ENCODE results near the gene NAT16. TPM values are rescaled to one million over a fixed set of nuclear protein-coding genes. Genes with fewer than 3 reads are reported as not detected.

Gene NAT16
- total and polyA plus RNA-seq, 2 of the 13 experiments (the other 11 are each of a cell fraction or from before 2014, with no cell fraction given): 0.04 TPM; not detected in 1

- no TSS peak for BruUV-seq (replicated peaks)
- H3K9me3 ChIP-seq (ENCODE audit: low read length): no peaks in the 10 kb centered on the region
- DNase-seq (ENCODE audit: low spot score) (peak; percentile 90), ATAC-seq (peak; percentile 81), FAIRE-seq (peak; percentile 75)
- H4K20me1 ChIP-seq (ENCODE audit: insufficient read depth, low read length): peaks cover 38% of the 10 kb centered on the region; the same call in 1 of the 2 replicates
- H3K27ac ChIP-seq (ENCODE audit: extremely low read length, insufficient read depth, low read length): peak overlapping the region; percentile 27
- no peaks in the 10 kb centered on the region for H3K27me3 ChIP-seq (ENCODE audit: control insufficient read depth in 1 of 2, insufficient read depth in 2 of 2, low read length in 2 of 2)
- H3K4me3 ChIP-seq (replicated peaks in 1 of 3; ENCODE audit: insufficient read depth in 1 of 3, low read depth in 2 of 3, low read length in 3 of 3): no peak overlapping the region; a peak in 1 of 6 replicates
- peaks cover 26% of the 10 kb centered on the region for H3K4me1 ChIP-seq (ENCODE audit: insufficient read depth, low read length)
- in situ Hi-C loops (cut with HindIII; ENCODE audit: extremely low pct_ligation_motif_present, low pct_unique_long_range_greater_than_20kb) (loop anchor here (5.0 kb wide), 1 partner anchor 41 kb away; no protein-coding TSS in a partner anchor), intact Hi-C loops (cut with micrococcal nuclease; ENCODE audit: unreplicated experiment) (loop anchor here (1.0 kb wide), 1 partner anchor 43 kb away; no protein-coding TSS in a partner anchor)
- no peaks in the 10 kb centered on the region for H3K79me2 ChIP-seq (ENCODE audit: insufficient read depth, low read length)
- no peak overlapping the region for H2AFZ ChIP-seq (ENCODE audit: low read length)
- peaks cover 13 to 36% of the 10 kb centered on the region in 2 experiments for H3K36me3 ChIP-seq (replicated peaks in 1 of 2; ENCODE audit: control insufficient read depth in 1 of 2, insufficient read depth in 2 of 2, low read length in 2 of 2)
- no peak overlapping the region for H3K9ac ChIP-seq (ENCODE audit: insufficient read depth, low read depth, low read length)
- 11% methylated on average over 10 of the region's 16 CpGs for WGBS (ENCODE audit: low lambda C conversion rate)
- peak overlapping the region; percentile 32; the same call in 1 of the 2 replicates for H3K4me2 ChIP-seq (ENCODE audit: low read depth, low read length)
- POLR2A ChIA-PET: interaction anchor here (0.5 to 3.8 kb wide), 9 partner anchors 9 to 465 kb away, joined by 3 to 33 read pairs (median 3); partner anchors contain the start of genes GNB2 and SERPINE1
- CTCF ChIA-PET (ENCODE audit: low intra/inter-chr PET ratio, low total read pairs): interaction anchor here (0.6 to 3.0 kb wide), 6 partner anchors 12 to 231 kb away, joined by 3 to 40 read pairs (median 4); partner anchors contain the start of genes SERPINE1 and TRIM56
- TF ChIP-seq CCAR2 (optimal IDR thresholded peaks at IDR 0.05; ENCODE audit: low read depth, low read length) (no peak), FUBP1 (CRISPR knock-in tag; IDR thresholded peaks at IDR 0.05; ENCODE audit: borderline replicate concordance) (no peak), ZNF674 (CRISPR knock-in tag; IDR thresholded peaks at IDR 0.05; ENCODE audit: low read depth) (no peak), HDAC1 (CRISPR knock-in tag; IDR thresholded peaks at IDR 0.05) (no peak), PHF21A (CRISPR knock-in tag; IDR thresholded peaks at IDR 0.05) (no peak), ZSCAN22 (CRISPR knock-in tag; IDR thresholded peaks at IDR 0.05) (no peak; the same call in 1 of the 2 replicates), ONECUT2 (CRISPR knock-in tag; IDR thresholded peaks at IDR 0.05) (no peak)
- TF ChIP-seq, protein P1, sequence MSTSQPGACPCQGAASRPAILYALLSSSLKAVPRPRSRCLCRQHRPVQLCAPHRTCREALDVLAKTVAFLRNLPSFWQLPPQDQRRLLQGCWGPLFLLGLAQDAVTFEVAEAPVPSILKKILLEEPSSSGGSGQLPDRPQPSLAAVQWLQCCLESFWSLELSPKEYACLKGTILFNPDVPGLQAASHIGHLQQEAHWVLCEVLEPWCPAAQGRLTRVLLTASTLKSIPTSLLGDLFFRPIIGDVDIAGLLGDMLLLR (CRISPR knock-in tag; IDR thresholded peaks at IDR 0.05): no peak
- TF ChIP-seq, protein P2, sequence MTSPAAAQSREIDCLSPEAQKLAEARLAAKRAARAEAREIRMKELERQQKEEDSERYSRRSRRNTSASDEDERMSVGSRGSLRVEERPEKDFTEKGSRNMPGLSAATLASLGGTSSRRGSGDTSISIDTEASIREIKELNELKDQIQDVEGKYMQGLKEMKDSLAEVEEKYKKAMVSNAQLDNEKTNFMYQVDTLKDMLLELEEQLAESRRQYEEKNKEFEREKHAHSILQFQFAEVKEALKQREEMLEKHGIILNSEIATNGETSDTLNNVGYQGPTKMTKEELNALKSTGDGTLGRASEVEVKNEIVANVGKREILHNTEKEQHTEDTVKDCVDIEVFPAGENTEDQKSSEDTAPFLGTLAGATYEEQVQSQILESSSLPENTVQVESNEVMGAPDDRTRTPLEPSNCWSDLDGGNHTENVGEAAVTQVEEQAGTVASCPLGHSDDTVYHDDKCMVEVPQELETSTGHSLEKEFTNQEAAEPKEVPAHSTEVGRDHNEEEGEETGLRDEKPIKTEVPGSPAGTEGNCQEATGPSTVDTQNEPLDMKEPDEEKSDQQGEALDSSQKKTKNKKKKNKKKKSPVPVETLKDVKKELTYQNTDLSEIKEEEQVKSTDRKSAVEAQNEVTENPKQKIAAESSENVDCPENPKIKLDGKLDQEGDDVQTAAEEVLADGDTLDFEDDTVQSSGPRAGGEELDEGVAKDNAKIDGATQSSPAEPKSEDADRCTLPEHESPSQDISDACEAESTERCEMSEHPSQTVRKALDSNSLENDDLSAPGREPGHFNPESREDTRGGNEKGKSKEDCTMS (CRISPR knock-in tag; conservative IDR thresholded peaks at IDR 0.05): no peak
- TF ChIP-seq, protein P3, sequence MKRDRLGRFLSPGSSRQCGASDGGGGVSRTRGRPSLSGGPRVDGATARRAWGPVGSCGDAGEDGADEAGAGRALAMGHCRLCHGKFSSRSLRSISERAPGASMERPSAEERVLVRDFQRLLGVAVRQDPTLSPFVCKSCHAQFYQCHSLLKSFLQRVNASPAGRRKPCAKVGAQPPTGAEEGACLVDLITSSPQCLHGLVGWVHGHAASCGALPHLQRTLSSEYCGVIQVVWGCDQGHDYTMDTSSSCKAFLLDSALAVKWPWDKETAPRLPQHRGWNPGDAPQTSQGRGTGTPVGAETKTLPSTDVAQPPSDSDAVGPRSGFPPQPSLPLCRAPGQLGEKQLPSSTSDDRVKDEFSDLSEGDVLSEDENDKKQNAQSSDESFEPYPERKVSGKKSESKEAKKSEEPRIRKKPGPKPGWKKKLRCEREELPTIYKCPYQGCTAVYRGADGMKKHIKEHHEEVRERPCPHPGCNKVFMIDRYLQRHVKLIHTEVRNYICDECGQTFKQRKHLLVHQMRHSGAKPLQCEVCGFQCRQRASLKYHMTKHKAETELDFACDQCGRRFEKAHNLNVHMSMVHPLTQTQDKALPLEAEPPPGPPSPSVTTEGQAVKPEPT (CRISPR knock-in tag; IDR thresholded peaks at IDR 0.05; ENCODE audit: low read depth): no peak
- TF ChIP-seq, protein P4, sequence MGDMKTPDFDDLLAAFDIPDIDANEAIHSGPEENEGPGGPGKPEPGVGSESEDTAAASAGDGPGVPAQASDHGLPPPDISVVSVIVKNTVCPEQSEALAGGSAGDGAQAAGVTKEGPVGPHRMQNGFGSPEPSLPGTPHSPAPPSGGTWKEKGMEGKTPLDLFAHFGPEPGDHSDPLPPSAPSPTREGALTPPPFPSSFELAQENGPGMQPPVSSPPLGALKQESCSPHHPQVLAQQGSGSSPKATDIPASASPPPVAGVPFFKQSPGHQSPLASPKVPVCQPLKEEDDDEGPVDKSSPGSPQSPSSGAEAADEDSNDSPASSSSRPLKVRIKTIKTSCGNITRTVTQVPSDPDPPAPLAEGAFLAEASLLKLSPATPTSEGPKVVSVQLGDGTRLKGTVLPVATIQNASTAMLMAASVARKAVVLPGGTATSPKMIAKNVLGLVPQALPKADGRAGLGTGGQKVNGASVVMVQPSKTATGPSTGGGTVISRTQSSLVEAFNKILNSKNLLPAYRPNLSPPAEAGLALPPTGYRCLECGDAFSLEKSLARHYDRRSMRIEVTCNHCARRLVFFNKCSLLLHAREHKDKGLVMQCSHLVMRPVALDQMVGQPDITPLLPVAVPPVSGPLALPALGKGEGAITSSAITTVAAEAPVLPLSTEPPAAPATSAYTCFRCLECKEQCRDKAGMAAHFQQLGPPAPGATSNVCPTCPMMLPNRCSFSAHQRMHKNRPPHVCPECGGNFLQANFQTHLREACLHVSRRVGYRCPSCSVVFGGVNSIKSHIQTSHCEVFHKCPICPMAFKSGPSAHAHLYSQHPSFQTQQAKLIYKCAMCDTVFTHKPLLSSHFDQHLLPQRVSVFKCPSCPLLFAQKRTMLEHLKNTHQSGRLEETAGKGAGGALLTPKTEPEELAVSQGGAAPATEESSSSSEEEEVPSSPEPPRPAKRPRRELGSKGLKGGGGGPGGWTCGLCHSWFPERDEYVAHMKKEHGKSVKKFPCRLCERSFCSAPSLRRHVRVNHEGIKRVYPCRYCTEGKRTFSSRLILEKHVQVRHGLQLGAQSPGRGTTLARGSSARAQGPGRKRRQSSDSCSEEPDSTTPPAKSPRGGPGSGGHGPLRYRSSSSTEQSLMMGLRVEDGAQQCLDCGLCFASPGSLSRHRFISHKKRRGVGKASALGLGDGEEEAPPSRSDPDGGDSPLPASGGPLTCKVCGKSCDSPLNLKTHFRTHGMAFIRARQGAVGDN (CRISPR knock-in tag; IDR thresholded peaks at IDR 0.05): peak; percentile 52; the same call in 1 of the 2 replicates
Measured at GRCh38 chr7:101138213-101138870, 41.8 kb downstream of the NAT16 start.
